ENCODE measurements around the gene PRKCI. TPM values are rescaled to one million over a fixed set of nuclear protein-coding genes. Genes with fewer than 3 reads are reported as not detected.

Gene PRKCI
- total and polyA plus RNA-seq, 10 donors, result 3.6 to 28.7 (median 14.9) TPM

- H3K9me3 ChIP-seq, result no peaks in the 10 kb centered on the region
- WGBS, 5 donors, result 89 to 93% (median 90%) methylated on average over 3 of the region's 3 CpGs
- TF ChIP-seq POLR2A (IDR thresholded peaks at IDR 0.05) (no peak), POLR2AphosphoS5 (IDR thresholded peaks at IDR 0.05) (no peak), CTCF (IDR thresholded peaks at IDR 0.05 in 8 of 11, conservative IDR thresholded peaks at IDR 0.05 in 3 of 11) (no peak)
- H3K4me3 ChIP-seq, result no peak overlapping the region
- intact Hi-C loops (cut with DNase I; ENCODE audit: low total_unique reads), result no loop called here
- no peaks in the 10 kb centered on the region for H3K27me3 ChIP-seq (replicated peaks in 1 of 7)
- H3K36me3 ChIP-seq, result no peaks in the 10 kb centered on the region
- H3K4me1 ChIP-seq, result no peaks in the 10 kb centered on the region
- H3K27ac ChIP-seq, result no peak overlapping the region
- DNase-seq, result no peak
Observed at GRCh38 chr3:170196833-170197232, 25.4 kb upstream of the PRKCI start.

- Histone ChIP-seq H3K36me3 (no peaks in the 10 kb centered on the region), H3K4me3 (no peak overlapping the region), H3K9me3 (no peaks in the 10 kb centered on the region), H3K27ac (no peak overlapping the region), H3K27me3 (replicated peaks in 1 of 7) (no peaks in the 10 kb centered on the region), H3K4me1 (peaks cover 0 to 15% (median 0%) of the 10 kb centered on the region in 6 donors)
- intact Hi-C loops (cut with DNase I; ENCODE audit: low total_unique reads), result no loop called here
- DNase-seq, result no peak
- no peak for TF ChIP-seq POLR2AphosphoS5 (IDR thresholded peaks at IDR 0.05)
Observed at GRCh38 chr3:170200987-170201386, 21.2 kb upstream of the PRKCI start.

GRCh38 chr3:170201527-170201926 lies 20.7 kb upstream of the PRKCI start:
- no peaks in the 10 kb centered on the region for H3K27me3 ChIP-seq (replicated peaks in 1 of 7)
- DNase-seq, result no peak
- no peak overlapping the region for H3K4me3 ChIP-seq
- H3K4me1 ChIP-seq, result peaks cover 0 to 15% (median 0%) of the 10 kb centered on the region in 6 donors
- H3K9me3 ChIP-seq, result no peaks in the 10 kb centered on the region
- WGBS, 5 donors, result 91 to 97% (median 93%) methylated on average over 5 of the region's 5 CpGs
- no peaks in the 10 kb centered on the region for H3K36me3 ChIP-seq
- no peak for TF ChIP-seq POLR2A (IDR thresholded peaks at IDR 0.05)
- no peak for TF ChIP-seq POLR2AphosphoS5 (IDR thresholded peaks at IDR 0.05)
- no peak for TF ChIP-seq CTCF (IDR thresholded peaks at IDR 0.05 in 8 of 11, conservative IDR thresholded peaks at IDR 0.05 in 3 of 11)
- intact Hi-C loops (cut with DNase I; ENCODE audit: low total_unique reads), result no loop called here
- no peak overlapping the region for H3K27ac ChIP-seq

- no peak overlapping the region for H3K27ac ChIP-seq
- no peak overlapping the region for H3K4me3 ChIP-seq
- TF ChIP-seq CTCF (IDR thresholded peaks at IDR 0.05 in 8 of 11, conservative IDR thresholded peaks at IDR 0.05 in 3 of 11), result no peak
- TF ChIP-seq POLR2AphosphoS5 (IDR thresholded peaks at IDR 0.05), result no peak
- TF ChIP-seq POLR2A (IDR thresholded peaks at IDR 0.05), result no peak
- peaks cover 0 to 3% (median 0%) of the 10 kb centered on the region in 7 donors for H3K27me3 ChIP-seq (replicated peaks in 1 of 7)
- no peaks in the 10 kb centered on the region for H3K36me3 ChIP-seq
- H3K4me1 ChIP-seq, result peaks cover 0 to 15% (median 0%) of the 10 kb centered on the region in 6 donors
- no peaks in the 10 kb centered on the region for H3K9me3 ChIP-seq
- WGBS, 5 donors, result 58 to 96% (median 76%) methylated on average over 4 of the region's 4 CpGs
- DNase-seq, result no peak
- intact Hi-C loops (cut with DNase I; ENCODE audit: low total_unique reads), result no loop called here
Observed at GRCh38 chr3:170203457-170203856, 18.8 kb upstream of the PRKCI start.

GRCh38 chr3:170204023-170204472 lies 18.2 kb upstream of the PRKCI start:
- no peak overlapping the region for H3K27ac ChIP-seq
- 52 to 71% (median 62%) methylated on average over 3 of the region's 3 CpGs for WGBS, 5 donors
- H3K4me1 ChIP-seq, result peaks cover 0 to 15% (median 0%) of the 10 kb centered on the region in 6 donors
- TF ChIP-seq CTCF (IDR thresholded peaks at IDR 0.05 in 8 of 11, conservative IDR thresholded peaks at IDR 0.05 in 3 of 11) (no peak), POLR2A (IDR thresholded peaks at IDR 0.05) (no peak), POLR2AphosphoS5 (IDR thresholded peaks at IDR 0.05) (no peak)
- no peak for DNase-seq
- intact Hi-C loops (cut with DNase I; ENCODE audit: low total_unique reads), result no loop called here
- H3K36me3 ChIP-seq, result no peaks in the 10 kb centered on the region
- no peaks in the 10 kb centered on the region for H3K9me3 ChIP-seq
- peaks cover 0 to 3% (median 0%) of the 10 kb centered on the region in 7 donors for H3K27me3 ChIP-seq (replicated peaks in 1 of 7)
- no peak overlapping the region for H3K4me3 ChIP-seq

All from spleen (tissue), 11 donors.